Fibroblast of upper back skin (primary cell): ENCODE results near the gene ZCWPW2.

Experiments used
- DNase-seq: peaks from one replicate; pipeline ENCODE4 v3.0.0-alpha.2; 2013

The ZCWPW2 gene

DNA sequence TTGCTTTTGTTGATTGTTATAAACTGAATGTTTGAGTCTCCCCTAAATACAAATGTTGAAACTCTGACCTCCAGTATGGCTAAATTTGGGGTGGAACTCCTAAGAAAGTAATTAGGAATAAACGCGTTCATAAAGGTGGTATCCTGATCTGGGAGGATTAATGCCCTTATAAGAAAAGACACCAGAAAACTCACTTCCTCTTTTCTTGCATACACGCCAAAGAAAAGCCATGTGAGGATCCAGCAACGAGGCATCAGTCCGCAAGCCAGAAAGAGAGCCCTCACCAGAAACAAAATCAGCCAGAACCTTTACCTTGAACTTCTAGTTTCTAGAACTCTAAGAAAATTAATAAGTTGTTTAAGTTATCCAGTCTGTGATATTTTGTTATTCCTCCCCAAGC, 37.5 kb downstream of the ZCWPW2 start:
- no peak for DNase-seq

DNA sequence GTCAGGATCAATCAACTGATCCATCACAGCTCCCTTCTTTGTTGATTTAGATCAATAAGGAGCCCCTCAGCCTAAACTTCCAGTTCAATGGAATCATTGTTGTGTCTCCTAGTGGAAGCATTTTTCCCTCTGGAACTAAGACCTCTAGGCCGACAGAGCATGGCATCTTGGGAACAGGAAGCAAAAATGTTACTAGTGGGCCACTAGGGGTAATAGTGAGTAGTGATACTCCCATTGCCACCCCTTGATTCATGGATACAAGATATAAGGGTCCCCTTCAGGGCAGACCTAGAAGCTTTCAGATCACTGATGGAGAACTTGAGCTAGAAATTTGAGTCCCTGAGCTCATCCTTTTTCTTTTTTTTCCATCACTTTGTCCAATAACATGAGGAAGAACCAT, 40.5 kb downstream of the ZCWPW2 start:
- DNase-seq: no peak

DNA sequence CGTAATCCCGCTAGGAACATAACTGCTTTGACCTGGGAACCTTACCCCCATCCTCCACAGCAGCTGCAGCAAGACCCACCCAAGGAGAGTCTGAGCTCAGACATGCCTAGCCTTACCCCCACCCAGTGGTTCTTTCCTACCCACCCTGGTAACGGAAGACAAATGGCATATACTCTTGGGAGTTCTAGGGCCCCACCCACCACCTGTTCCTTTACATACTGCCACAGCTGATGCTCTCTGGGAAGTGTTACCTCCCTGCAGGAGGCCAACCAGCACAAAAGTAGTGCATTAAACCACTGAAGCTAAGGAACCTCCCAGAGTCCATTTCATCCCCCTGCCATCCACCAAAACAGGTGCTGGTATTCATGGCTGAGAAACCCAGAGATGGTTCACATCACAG, 50.7 kb downstream of the ZCWPW2 start:
- no peak for DNase-seq

DNA sequence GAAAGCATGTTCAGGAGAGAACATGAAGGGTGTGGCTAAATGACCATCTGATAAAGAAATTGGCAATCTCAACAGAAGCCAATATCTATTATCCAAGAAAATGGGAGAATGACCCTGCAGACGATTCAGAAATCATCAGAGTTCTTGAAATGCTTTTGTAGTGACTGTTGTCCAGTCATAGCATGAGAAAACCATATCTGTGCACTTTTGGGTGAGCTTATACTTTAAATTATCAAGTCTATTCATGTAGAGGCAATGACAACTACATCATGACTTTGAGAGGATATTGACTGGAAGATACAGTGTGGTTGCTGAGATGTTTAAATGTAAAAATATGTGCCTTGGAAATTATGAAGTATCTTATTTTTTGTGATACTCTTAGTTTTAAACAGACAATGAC, 57.7 kb downstream of the ZCWPW2 start:
- no peak for DNase-seq

DNA sequence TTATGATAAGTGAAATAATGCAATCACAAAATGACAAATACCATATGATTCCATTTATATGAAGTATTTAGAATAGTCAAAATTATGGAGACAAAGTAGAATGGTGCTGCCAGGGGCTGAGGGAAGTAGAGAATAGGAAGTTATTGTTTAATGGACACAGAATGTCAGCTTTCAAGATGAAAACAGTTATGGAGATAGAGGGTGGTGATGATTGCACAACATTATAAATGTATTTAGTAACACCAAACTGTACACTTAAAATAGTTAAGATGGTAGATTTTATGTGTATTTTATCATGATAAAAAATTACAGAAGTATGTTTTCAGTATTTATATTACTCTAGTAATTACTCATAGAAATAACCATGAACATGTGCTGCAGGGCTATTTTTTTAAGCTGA, 100.9 kb downstream of the ZCWPW2 start:
- no peak for DNase-seq

- no peak for DNase-seq
These were observed 114.3 kb downstream of the ZCWPW2 start for GRCh38 chr3:28462866-28463265.

DNA sequence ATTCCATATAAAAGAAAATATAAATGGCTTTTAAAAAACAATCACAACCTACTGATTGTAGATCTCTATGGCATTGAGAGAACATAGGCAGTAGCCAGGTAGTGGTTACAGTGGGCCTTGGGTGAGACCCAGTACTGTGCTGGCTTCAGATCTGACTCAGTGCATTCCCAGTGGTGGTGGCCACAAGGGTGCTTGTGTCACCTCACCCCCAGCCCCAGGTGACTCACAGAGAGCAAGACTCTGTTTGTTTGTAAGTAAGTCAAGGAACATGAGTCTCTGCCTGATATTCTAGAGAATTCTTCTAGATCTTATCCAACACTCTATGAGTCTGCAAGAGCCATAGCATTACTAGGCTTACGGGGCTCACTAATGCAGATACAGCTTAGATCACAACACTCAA, 118.9 kb downstream of the ZCWPW2 start:
- DNase-seq: no peak

DNA sequence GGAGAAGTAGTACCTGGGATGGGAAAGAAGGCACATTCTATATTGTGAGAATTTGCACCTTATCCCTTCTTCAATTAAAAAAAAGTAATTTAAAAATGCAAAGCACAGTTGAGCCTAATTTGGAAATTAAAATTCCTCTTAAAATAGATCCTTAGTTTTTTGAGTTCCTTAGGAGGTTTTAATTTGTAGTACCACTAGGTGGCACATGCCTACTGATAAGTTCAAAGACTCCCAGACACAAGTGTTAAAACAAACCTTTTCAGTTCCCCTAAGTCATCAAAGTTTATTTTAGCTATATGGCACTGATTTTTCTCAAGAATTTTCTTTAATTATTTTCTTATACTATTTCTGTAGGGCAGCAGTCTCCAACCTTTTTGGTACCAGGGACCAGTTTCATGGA, 127.7 kb downstream of the ZCWPW2 start:
- DNase-seq: peak; percentile 39

DNA sequence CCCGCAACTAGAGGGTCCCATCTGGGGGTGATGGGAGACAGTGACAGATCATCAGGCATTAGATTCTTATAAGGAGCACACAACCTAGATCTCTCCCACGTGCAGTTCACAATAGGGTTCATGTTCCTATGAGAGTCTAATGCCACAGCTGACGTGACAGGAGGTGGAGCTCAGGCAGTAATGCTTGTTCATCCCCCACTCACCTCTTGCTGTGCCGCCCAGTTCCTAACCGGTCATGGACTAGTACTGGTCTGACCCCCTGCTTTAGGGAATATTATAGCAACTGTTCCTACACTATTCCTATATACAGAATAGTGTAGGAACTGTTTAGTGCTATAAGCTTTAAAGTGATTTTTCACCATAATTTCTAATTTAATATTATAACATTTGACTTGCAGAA, 128.2 kb downstream of the ZCWPW2 start:
- no peak for DNase-seq

- DNase-seq: no peak
These were observed 136.6 kb downstream of the ZCWPW2 start for GRCh38 chr3:28485164-28485563.

GRCh38 chr3:28495301-28495700, 146.8 kb downstream of the ZCWPW2 start:
- no peak for DNase-seq

GRCh38 chr3:28502397-28502937, 153.9 kb downstream of the ZCWPW2 start:
- no peak for DNase-seq

DNA sequence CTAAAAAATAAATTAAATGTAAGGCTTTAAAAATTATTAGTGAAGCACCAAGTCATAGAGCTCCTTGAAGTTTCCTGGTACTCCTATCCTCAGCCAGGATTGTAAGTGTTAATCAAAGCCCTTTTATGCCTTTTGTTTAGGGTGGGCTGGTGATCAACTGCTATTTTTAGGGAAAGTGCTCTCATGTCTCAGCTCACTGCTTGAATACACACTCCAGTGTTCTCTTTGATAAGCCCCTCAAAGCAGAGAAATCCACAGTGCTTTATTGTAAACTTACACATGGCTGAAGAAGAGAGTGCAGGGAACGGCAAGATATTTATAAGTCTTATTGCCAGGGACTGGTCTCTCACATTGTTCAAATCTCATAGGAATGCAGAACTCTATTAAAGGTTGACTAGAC, 156.5 kb downstream of the ZCWPW2 start:
- no peak for DNase-seq

- DNase-seq: no peak
These were observed 173.1 kb downstream of the ZCWPW2 start for GRCh38 chr3:28521663-28522062.

DNA sequence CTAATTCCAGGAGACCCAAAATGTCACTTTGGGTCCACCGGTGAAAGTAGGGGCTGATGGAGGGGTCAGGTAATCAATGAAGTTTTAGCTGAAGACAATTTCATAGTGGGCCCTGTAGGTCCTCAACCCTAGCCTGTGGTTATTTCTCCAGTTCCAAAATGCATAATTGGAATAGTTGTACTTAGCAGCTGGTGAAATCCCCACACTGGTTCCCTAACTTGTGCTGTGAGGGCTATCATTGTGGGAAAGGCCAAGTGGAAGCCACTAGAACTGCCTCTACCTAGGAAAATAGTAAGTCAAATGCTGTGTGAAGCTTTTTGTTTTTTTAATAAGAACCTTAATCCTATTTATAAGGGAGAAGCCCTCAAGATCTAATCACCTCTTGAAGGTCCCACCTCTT, 193.8 kb downstream of the ZCWPW2 start:
- no peak for DNase-seq

- no peak for DNase-seq
These were observed 195.7 kb downstream of the ZCWPW2 start for GRCh38 chr3:28544236-28544635.

- no peak for DNase-seq
These were observed 196.3 kb downstream of the ZCWPW2 start for GRCh38 chr3:28544831-28545230.

GRCh38 chr3:28547677-28548076, 199.2 kb downstream of the ZCWPW2 start:
- DNase-seq: no peak

- no peak for DNase-seq
These were observed 204.7 kb downstream of the ZCWPW2 start for GRCh38 chr3:28553175-28553574.

DNA sequence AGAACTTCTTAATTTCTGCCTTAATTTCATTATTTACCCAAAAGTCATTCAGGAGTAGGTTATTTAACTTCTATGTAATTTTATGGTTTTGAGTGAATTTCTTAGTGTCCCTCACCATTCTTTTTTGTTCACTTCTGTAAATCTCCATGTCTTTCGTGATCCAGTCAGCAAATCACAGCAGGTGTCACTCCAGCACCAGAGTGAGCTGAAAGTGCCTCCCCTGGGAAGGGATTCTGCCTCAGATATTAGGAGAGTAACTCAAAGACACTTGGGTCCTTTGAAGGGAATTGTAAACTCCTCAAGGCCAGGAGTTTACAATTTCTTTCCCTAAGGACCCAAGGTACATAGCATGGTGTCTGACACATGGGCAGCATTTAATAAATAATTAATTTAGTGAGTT, 207.7 kb downstream of the ZCWPW2 start:
- DNase-seq: no peak

GRCh38 chr3:28564211-28564610, 215.7 kb downstream of the ZCWPW2 start:
- DNase-seq: no peak

- DNase-seq: no peak
These were observed 220.8 kb downstream of the ZCWPW2 start for GRCh38 chr3:28569357-28569756.

DNA sequence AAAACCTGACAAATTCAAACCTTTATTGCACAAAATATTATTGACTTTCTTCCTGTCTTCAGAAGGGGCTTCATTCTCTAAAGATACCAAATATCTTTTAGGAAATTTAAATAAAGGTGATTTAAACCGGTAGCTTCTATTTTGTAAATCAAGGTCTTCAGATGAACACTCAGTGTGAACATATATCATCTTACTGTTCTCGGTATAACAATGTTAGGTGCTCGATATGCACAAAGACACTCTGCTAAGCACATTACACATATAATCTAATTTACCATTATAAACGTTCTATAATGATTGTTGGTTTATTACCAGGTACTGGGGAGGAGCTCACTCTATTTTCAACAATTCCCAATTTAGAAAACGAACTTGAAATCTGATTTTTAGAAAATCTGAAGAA, 225.5 kb downstream of the ZCWPW2 start:
- no peak for DNase-seq

DNA sequence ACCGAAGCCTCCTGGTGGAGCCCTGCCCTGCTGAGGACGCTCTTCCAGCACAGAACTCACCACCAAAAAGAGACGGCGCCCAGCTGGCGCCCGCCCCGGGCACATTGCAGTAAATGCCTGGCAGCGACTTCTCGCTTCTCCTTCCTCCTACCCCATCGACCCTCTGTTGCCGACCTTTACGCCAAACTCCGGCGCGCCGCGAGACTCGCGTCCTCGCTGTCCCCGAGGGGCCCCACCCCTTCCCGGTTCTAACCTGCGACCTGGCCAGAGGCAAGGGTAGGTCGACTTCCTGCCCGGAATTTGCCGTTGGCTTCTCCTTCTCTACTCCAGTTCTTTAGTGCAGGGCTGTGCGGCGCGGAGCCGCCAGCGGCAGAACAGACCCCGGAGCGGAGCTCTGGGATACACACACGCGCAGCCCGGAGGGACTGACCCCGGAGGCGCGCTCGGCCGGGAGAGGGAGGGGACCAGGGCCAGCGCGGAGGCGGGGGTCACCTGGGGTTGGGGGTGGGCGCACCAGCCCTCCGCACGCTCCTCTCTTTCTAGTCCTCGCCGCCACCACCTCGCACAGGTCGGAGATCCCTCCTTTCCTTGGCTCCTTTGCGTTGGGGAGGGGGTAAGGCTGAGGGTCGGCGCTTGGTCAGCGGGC, 226.7 kb downstream of the ZCWPW2 start:
- DNase-seq: no peak
